Chondrocyte (in vitro differentiated cells): ENCODE results near the gene SLC9C2. TPM values are rescaled to one million over a fixed set of nuclear protein-coding genes. Genes with fewer than 3 reads are reported as not detected.

Experiments used
- DNase-seq: peaks from one replicate; pipeline ENCODE4 v3.0.0; 2021; ENCODE audit warnings: mixed read lengths, low spot score
- H3K27ac Mint-ChIP-seq: one replicate; pipeline ENCODE4 v1.8.0; 2021; ENCODE audit warnings: mild to moderate bottlenecking, moderate library complexity, mixed read lengths; ENCODE audit not compliant: unreplicated experiment
- H3K27me3 Mint-ChIP-seq: 2 replicates; pipeline ENCODE4 v1.8.0; 2021; ENCODE audit warnings: low read depth, mixed read lengths
- H3K36me3 Mint-ChIP-seq: 2 replicates; pipeline ENCODE4 v1.8.0; 2021; ENCODE audit warnings: low read depth, mixed read lengths
- H3K4me1 Mint-ChIP-seq: 2 replicates; pipeline ENCODE4 v1.8.0; 2021; ENCODE audit warnings: low read depth, mild to moderate bottlenecking, mixed read lengths
- H3K4me3 Mint-ChIP-seq: one replicate; pipeline ENCODE4 v1.8.0; 2021; ENCODE audit warnings: mild to moderate bottlenecking, moderate library complexity, mixed read lengths; ENCODE audit not compliant: unreplicated experiment
- H3K9me3 Mint-ChIP-seq: 2 replicates; pipeline ENCODE4 v1.8.0; 2021; ENCODE audit warnings: low read depth, mixed read lengths
- CTCF ChIP-seq: fragments of 200-600 bp; sonication (generic); IDR thresholded peaks from 2 replicates; pipeline ENCODE4 v1.5.0; 2021; ENCODE audit warnings: antibody characterized with exemption, mild to moderate bottlenecking, moderate library complexity
- total RNA-seq: library from RNA; stranded (reverse); gene quantifications from 3 replicates; pipeline ENCODE4 v1.2.1, GENCODE V29; 2021

Gene SLC9C2
- total RNA-seq, 1 donor from 2014 or later, result not detected

- Mint-ChIP-seq H3K4me1 (peaks cover 9% of the 10 kb centered on the region), H3K27ac (no peak overlapping the region), H3K27me3 (no peaks in the 10 kb centered on the region), H3K9me3 (peaks cover 2% of the 10 kb centered on the region), H3K36me3 (peaks cover 3% of the 10 kb centered on the region), H3K4me3 (no peak overlapping the region)
- no peak for TF ChIP-seq CTCF
- DNase-seq, result no peak
These were observed 147.8 kb downstream of the SLC9C2 start for GRCh38 chr1:173454966-173455524.

GRCh38 chr1:173453982-173454381, 148.9 kb downstream of the SLC9C2 start:
- DNase-seq, result no peak
- Mint-ChIP-seq H3K27me3 (no peaks in the 10 kb centered on the region), H3K4me3 (no peak overlapping the region), H3K36me3 (no peaks in the 10 kb centered on the region), H3K4me1 (peaks cover 9% of the 10 kb centered on the region), H3K9me3 (peaks cover 2% of the 10 kb centered on the region), H3K27ac (peak overlapping the region; percentile 85)
- TF ChIP-seq CTCF, result no peak

GRCh38 chr1:173451981-173452380, 150.9 kb downstream of the SLC9C2 start:
- no peak for TF ChIP-seq CTCF
- no peak overlapping the region for H3K27ac Mint-ChIP-seq
- H3K36me3 Mint-ChIP-seq, result peaks cover 4% of the 10 kb centered on the region
- H3K27me3 Mint-ChIP-seq, result no peaks in the 10 kb centered on the region
- H3K4me3 Mint-ChIP-seq, result no peak overlapping the region
- peaks cover 3% of the 10 kb centered on the region for H3K9me3 Mint-ChIP-seq
- DNase-seq, result no peak
- peaks cover 9% of the 10 kb centered on the region for H3K4me1 Mint-ChIP-seq

Other genes starting within 250 kb of the SLC9C2 start
- gene PRDX6, start 125.7 kb downstream of the SLC9C2 start, total RNA-seq, result 149 to 174 TPM (median 155 TPM) in 3 replicates
- not detected in 3 replicates for gene TEX50, start 32.3 kb upstream of the SLC9C2 start, total RNA-seq
- gene ANKRD45, start 66.8 kb upstream of the SLC9C2 start, total RNA-seq, result 0.39 TPM in 1 of 3 replicates, not detected in the others
- gene KLHL20, start 111.9 kb upstream of the SLC9C2 start, total RNA-seq, result 28.5 to 34.1 TPM (median 29.2 TPM) in 3 replicates
- 9.5 to 12.7 TPM (median 9.5 TPM) in 3 replicates for gene DARS2, start 221.6 kb upstream of the SLC9C2 start, total RNA-seq
- gene CENPL, start 221.8 kb upstream of the SLC9C2 start, total RNA-seq, result 8.2 to 10.9 TPM (median 9.6 TPM) in 3 replicates